ENCODE results near the gene MVK. TPM values are rescaled to one million over a fixed set of nuclear protein-coding genes. Genes with fewer than 3 reads are reported as not detected.

Gene MVK
- total and polyA plus RNA-seq, 7 donors: 9.1 to 40.8 (median 13.8) TPM

GRCh38 chr12:109567967-109568366, 5.6 kb upstream of the MVK start:
- no peak for DNase-seq
- Histone ChIP-seq H3K4me3 (no peak overlapping the region), H3K4me1 (peaks cover 0 to 7% (median 6%) of the 10 kb centered on the region in 4 donors), H3K27me3 (no peaks in the 10 kb centered on the region), H3K36me3 (peaks cover 0 to 79% (median 7%) of the 10 kb centered on the region in 4 donors), H3K27ac (no peak overlapping the region), H3K9me3 (no peaks in the 10 kb centered on the region)
- 87 to 95% methylated on average over 3 of the region's 3 CpGs for WGBS, 2 donors
- intact Hi-C loops (cut with DNase I): no loop called here
- TF ChIP-seq POLR2A (IDR thresholded peaks at IDR 0.05) (no peak), POLR2AphosphoS5 (IDR thresholded peaks at IDR 0.05) (no peak), EP300 (IDR thresholded peaks at IDR 0.05) (no peak)
- TF ChIP-seq, protein P1, sequence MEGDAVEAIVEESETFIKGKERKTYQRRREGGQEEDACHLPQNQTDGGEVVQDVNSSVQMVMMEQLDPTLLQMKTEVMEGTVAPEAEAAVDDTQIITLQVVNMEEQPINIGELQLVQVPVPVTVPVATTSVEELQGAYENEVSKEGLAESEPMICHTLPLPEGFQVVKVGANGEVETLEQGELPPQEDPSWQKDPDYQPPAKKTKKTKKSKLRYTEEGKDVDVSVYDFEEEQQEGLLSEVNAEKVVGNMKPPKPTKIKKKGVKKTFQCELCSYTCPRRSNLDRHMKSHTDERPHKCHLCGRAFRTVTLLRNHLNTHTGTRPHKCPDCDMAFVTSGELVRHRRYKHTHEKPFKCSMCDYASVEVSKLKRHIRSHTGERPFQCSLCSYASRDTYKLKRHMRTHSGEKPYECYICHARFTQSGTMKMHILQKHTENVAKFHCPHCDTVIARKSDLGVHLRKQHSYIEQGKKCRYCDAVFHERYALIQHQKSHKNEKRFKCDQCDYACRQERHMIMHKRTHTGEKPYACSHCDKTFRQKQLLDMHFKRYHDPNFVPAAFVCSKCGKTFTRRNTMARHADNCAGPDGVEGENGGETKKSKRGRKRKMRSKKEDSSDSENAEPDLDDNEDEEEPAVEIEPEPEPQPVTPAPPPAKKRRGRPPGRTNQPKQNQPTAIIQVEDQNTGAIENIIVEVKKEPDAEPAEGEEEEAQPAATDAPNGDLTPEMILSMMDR (IDR thresholded peaks at IDR 0.05): no peak

DNA sequence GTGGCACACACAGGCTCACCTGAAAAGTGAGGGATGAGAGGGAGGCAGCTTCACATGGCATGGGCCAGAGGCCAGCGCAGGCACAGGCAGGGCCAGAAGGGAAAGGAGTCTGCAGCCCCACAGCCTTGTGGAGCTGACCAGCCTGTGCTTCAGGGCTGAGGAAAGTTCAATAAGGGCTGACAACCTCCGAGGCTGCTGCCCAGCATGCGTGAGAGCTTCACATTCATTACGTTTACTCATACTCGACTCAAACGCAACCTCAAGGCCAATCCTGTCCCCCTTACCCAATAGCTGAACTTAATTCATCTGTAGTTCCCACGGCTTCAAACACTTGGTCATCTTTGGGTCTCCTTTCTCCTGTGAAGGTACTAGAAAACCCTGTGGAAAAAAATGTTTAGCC, 5.1 kb upstream of the MVK start:
- Histone ChIP-seq H3K4me3 (no peak overlapping the region), H3K9me3 (no peaks in the 10 kb centered on the region), H3K36me3 (peaks cover 0 to 73% (median 7%) of the 10 kb centered on the region in 4 donors), H3K4me1 (peaks cover 0 to 10% (median 8%) of the 10 kb centered on the region in 4 donors), H3K27ac (no peak overlapping the region), H3K27me3 (no peaks in the 10 kb centered on the region)
- WGBS, 2 donors: 87 to 89% methylated on average over 7 of the region's 7 CpGs
- intact Hi-C loops (cut with DNase I): no loop called here
- TF ChIP-seq EP300 (IDR thresholded peaks at IDR 0.05) (no peak), POLR2A (IDR thresholded peaks at IDR 0.05) (no peak), POLR2AphosphoS5 (IDR thresholded peaks at IDR 0.05) (no peak)
- TF ChIP-seq, protein P1 (IDR thresholded peaks at IDR 0.05): no peak
- no peak for DNase-seq

DNA sequence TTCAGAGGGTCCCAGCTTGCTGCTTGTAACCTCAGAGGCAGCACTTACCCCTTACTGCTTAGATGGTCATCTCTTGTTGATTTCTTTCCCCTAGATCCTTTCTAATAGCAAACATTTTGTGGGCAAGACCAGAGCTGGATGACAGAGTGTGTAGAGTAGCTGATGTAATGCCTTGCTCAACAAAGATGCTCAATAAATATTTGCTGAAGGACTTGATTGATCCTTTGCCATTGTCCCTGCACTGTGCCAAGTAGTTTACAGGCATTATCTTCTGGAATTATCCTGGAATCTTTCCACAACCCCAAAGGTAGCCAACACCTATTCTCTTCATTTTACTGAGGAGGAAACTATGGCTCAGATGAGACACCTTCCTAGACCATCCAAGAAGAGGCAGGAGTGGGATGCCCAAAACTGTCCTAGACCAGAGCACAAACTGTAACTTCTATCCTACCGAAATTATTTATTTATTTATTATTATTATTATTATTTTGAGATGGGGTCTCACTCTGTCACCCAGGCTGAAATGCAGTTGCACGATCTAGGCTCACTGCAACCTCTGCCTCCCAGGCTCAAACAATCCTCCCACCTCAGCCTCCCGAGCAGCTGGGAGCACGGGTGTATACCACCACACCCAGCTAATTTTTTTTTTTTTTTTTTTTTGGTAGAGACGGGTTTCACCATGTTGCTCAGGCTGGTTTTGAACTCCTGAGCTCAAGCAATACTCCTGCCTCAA, 1.7 kb upstream of the MVK start:
- intact Hi-C loops (cut with DNase I): loop anchor here (10.0 kb wide), 1 partner anchor 313 kb away; the partner anchor contains the start of gene GLTP
- WGBS, 2 donors: 77 to 87% methylated on average over 5 of the region's 5 CpGs
- no peak for DNase-seq
- peak overlapping the region in 1 of 4 donors; percentile 85 for H3K27ac ChIP-seq
- no peak overlapping the region for H3K4me3 ChIP-seq
- H3K9me3 ChIP-seq: no peaks in the 10 kb centered on the region
- H3K27me3 ChIP-seq: no peaks in the 10 kb centered on the region
- no peak for TF ChIP-seq EP300 (IDR thresholded peaks at IDR 0.05)
- TF ChIP-seq POLR2AphosphoS5 (IDR thresholded peaks at IDR 0.05): no peak
- TF ChIP-seq, protein P1 (IDR thresholded peaks at IDR 0.05): no peak
- TF ChIP-seq POLR2A (IDR thresholded peaks at IDR 0.05): no peak
- H3K36me3 ChIP-seq: peaks cover 0 to 56% (median 2%) of the 10 kb centered on the region in 4 donors
- H3K4me1 ChIP-seq: peaks cover 0 to 20% (median 17%) of the 10 kb centered on the region in 4 donors

DNA sequence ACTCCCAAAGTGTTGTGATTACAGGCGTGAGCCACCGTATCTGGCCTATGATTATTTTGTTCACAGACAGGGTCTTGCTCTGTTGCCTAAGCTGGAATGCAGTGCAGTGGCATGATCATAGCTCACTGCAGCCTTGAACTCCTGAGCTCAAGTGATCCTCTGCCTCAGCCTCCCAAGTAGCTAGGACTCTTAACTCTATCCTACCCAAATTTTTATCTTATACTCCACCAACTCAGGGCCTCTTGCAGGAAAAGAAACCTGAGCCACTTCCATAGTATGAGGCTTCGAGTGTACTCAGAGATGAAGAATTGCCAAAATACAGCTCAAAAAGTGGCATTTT, 1.1 kb upstream of the MVK start:
- intact Hi-C loops (cut with DNase I): loop anchor here (10.0 kb wide), 1 partner anchor 312 kb away; the partner anchor contains the start of gene GLTP
- 90 to 91% methylated on average over 3 of the region's 3 CpGs for WGBS, 2 donors
- H3K27ac ChIP-seq: peak overlapping the region; percentile 73 to 85 (median 81)
- H3K36me3 ChIP-seq: peaks cover 0 to 56% (median 1%) of the 10 kb centered on the region in 4 donors
- peak overlapping the region; percentile 73 to 85 (median 80) for H3K4me3 ChIP-seq
- no peaks in the 10 kb centered on the region for H3K27me3 ChIP-seq
- DNase-seq: no peak
- TF ChIP-seq POLR2AphosphoS5 (IDR thresholded peaks at IDR 0.05): no peak
- H3K9me3 ChIP-seq: no peaks in the 10 kb centered on the region
- peaks cover 0 to 20% (median 17%) of the 10 kb centered on the region in 4 donors for H3K4me1 ChIP-seq

DNA sequence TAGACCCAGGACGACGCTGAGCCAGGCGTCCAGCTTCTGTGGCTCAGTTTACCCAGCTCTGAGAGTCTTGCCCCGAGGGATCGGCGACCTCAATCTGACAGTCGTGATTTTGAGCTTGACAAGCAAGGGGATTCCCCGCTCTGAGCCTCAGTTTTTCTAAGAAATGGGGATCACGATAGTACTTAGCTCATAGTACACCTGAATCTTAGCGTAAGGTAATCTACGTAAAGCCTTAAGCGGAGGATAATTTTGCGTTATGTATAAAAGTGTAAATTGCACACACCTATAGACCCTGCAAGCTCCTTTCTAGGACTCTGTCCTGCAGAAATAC, 285 bp downstream of the MVK start:
- no peak for TF ChIP-seq POLR2AphosphoS5 (IDR thresholded peaks at IDR 0.05)
- no peak for TF ChIP-seq EP300 (IDR thresholded peaks at IDR 0.05)
- TF ChIP-seq, protein P1 (IDR thresholded peaks at IDR 0.05): no peak
- TF ChIP-seq POLR2A (IDR thresholded peaks at IDR 0.05): no peak
- DNase-seq: no peak
- Histone ChIP-seq H3K9me3 (no peaks in the 10 kb centered on the region), H3K36me3 (peaks cover 0 to 56% (median 7%) of the 10 kb centered on the region in 4 donors), H3K4me3 (peak overlapping the region; percentile 44 to 85 (median 80)), H3K4me1 (peaks cover 0 to 20% (median 17%) of the 10 kb centered on the region in 4 donors), H3K27me3 (no peaks in the 10 kb centered on the region), H3K27ac (peak overlapping the region; percentile 73 to 85 (median 81))
- 0 to 2% methylated on average over 13 of the region's 13 CpGs for WGBS, 2 donors
- intact Hi-C loops (cut with DNase I): loop anchor here (10.0 kb wide), 1 partner anchor 311 kb away; the partner anchor contains the start of gene GLTP
